Osteocyte (in vitro differentiated cells): ENCODE measurements around the gene NPTX1. TPM values are rescaled to one million over a fixed set of nuclear protein-coding genes. Genes with fewer than 3 reads are reported as not detected.

ENCODE experiments used
- DNase-seq: peaks from one replicate; pipeline ENCODE4 v3.0.0; 2021; ENCODE audit warnings: mixed read lengths; ENCODE audit not compliant: unreplicated experiment; ENCODE audit errors: extremely low spot score
- H3K27ac Mint-ChIP-seq: one replicate; pipeline ENCODE4 v1.8.0; 2021; ENCODE audit warnings: mild to moderate bottlenecking, mixed read lengths; ENCODE audit not compliant: unreplicated experiment
- H3K27me3 Mint-ChIP-seq: one replicate; pipeline ENCODE4 v1.8.0; 2021; ENCODE audit warnings: mixed read lengths; ENCODE audit not compliant: unreplicated experiment
- H3K36me3 Mint-ChIP-seq: one replicate; pipeline ENCODE4 v1.8.0; 2021; ENCODE audit warnings: mixed read lengths; ENCODE audit not compliant: unreplicated experiment
- H3K4me1 Mint-ChIP-seq: one replicate; pipeline ENCODE4 v1.8.0; 2021; ENCODE audit warnings: mixed read lengths; ENCODE audit not compliant: unreplicated experiment
- H3K4me3 Mint-ChIP-seq: one replicate; pipeline ENCODE4 v1.8.0; 2021; ENCODE audit warnings: mild to moderate bottlenecking, moderate library complexity, mixed read lengths; ENCODE audit not compliant: unreplicated experiment
- H3K9me3 Mint-ChIP-seq: one replicate; pipeline ENCODE4 v1.8.0; 2021; ENCODE audit warnings: mixed read lengths; ENCODE audit not compliant: unreplicated experiment
- CTCF ChIP-seq: fragments of 200-600 bp; sonication (generic); IDR thresholded peaks from 2 replicates; pipeline ENCODE4 v1.5.0; 2021; ENCODE audit warnings: antibody characterized with exemption, mild to moderate bottlenecking, moderate library complexity
- total RNA-seq: library from RNA; stranded (reverse); gene quantifications from 2 replicates; pipeline ENCODE4 v1.2.1, GENCODE V29; 2021

Gene NPTX1
- total RNA-seq, 1 donor from 2014 or later: 2.8 TPM

- no peak for DNase-seq
- Mint-ChIP-seq H3K36me3 (no peaks in the 10 kb centered on the region), H3K4me3 (no peak overlapping the region), H3K9me3 (no peaks in the 10 kb centered on the region), H3K27me3 (peaks cover 22% of the 10 kb centered on the region), H3K27ac (no peak overlapping the region), H3K4me1 (peaks cover 21% of the 10 kb centered on the region)
- TF ChIP-seq CTCF: no peak
Measured at GRCh38 chr17:80457236-80457856, 19.1 kb downstream of the NPTX1 start.

- H3K4me1 Mint-ChIP-seq: peaks cover 21% of the 10 kb centered on the region
- H3K9me3 Mint-ChIP-seq: no peaks in the 10 kb centered on the region
- peak overlapping the region; percentile 52 for H3K27ac Mint-ChIP-seq
- H3K4me3 Mint-ChIP-seq: no peak overlapping the region
- H3K27me3 Mint-ChIP-seq: peaks cover 22% of the 10 kb centered on the region
- TF ChIP-seq CTCF: no peak
- DNase-seq: no peak
- no peaks in the 10 kb centered on the region for H3K36me3 Mint-ChIP-seq
Measured at GRCh38 chr17:80456465-80457235, 19.8 kb downstream of the NPTX1 start.

DNA sequence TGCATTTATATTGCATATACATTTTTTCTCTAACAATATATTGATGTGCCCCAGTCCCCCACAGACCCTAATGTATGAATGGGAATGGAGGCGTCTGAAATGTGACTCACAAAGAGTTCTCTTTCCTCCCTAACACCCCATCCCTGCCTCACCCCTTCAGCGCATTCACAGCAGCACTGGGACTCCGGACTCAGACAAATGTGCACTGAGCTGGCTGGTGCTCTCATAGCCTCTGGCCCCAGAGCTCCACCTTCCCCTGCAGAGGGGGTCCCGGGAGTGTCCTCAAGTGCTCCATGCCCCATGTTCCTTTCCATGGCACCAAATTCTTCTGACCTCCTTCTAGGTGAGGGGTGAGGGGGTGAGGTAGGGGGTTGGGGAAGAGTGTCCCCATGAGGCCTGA, 20.6 kb downstream of the NPTX1 start:
- Mint-ChIP-seq H3K4me1 (peaks cover 21% of the 10 kb centered on the region), H3K9me3 (no peaks in the 10 kb centered on the region), H3K4me3 (peak overlapping the region; percentile 88), H3K27me3 (peaks cover 19% of the 10 kb centered on the region), H3K36me3 (no peaks in the 10 kb centered on the region), H3K27ac (peak overlapping the region; percentile 97)
- DNase-seq: no peak
- no peak for TF ChIP-seq CTCF

- peaks cover 21% of the 10 kb centered on the region for H3K4me1 Mint-ChIP-seq
- no peak for DNase-seq
- peak overlapping the region; percentile 97 for H3K27ac Mint-ChIP-seq
- H3K36me3 Mint-ChIP-seq: no peaks in the 10 kb centered on the region
- no peaks in the 10 kb centered on the region for H3K9me3 Mint-ChIP-seq
- no peak for TF ChIP-seq CTCF
- peaks cover 16% of the 10 kb centered on the region for H3K27me3 Mint-ChIP-seq
- peak overlapping the region; percentile 88 for H3K4me3 Mint-ChIP-seq
Measured at GRCh38 chr17:80455336-80455710, 21.1 kb downstream of the NPTX1 start.

DNA sequence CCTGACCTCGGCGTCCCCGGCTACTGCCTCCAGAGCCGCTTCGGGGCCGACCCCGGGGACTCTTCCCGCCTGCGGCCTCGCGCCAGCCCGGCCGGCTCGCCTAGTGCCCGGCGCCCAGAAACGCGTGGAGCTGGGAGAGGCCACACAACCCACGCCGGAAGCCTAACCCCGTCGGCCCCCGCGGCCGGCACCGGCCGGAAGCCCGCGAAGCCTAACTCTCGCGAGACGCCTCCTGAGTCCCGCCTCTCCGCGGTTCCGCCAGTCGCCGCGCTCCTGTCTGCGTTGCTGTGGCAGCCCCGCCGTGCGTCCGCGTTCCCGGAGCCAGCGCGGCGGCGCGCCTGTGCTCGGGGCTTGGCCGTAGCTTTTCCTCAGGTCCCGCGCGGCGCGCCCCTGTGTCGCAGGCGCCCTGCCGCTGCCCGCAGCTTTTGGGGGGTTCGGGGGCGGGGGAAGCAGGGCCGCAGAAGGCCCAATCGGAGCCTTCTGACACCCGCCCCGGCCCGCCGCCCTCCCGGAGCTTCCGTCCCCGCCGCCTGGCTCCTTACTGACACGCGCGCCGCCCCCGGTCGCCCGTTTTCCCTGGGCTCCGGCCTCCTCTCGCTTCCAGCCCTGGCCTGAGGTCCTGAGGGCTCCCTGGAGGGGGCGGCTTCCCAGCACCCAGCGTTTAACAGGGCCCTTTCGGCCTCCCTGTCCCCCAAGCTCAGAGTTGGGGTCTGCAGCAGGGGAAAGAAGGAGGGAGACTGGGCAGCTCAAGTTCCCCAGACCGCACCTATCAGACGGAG, 21.7 kb downstream of the NPTX1 start:
- no peak for TF ChIP-seq CTCF
- DNase-seq: peak; percentile 99
- Mint-ChIP-seq H3K4me3 (peak overlapping the region; percentile 88), H3K9me3 (no peaks in the 10 kb centered on the region), H3K27ac (peak overlapping the region; percentile 97), H3K4me1 (peaks cover 23% of the 10 kb centered on the region), H3K36me3 (no peaks in the 10 kb centered on the region), H3K27me3 (peaks cover 10% of the 10 kb centered on the region)
